AG04449 (cell line): ENCODE measurements around the gene SMAP2.
"Not testable (repeated sequence)": the region's sequence is repeated elsewhere in the genome, so short reads cannot be mapped to it uniquely, and the experiment has no call there.

Experiments used
- CTCF ChIA-PET: fragments of 350-600 bp; formaldehyde crosslinking; extraction: SDS; loops from one replicate; lab custom pipeline; 2021; ENCODE audit warnings: antibody characterized with exemption; lab: Yijun Ruan, JAX
- POLR2A ChIA-PET: fragments of 400-600, 350-600 bp; formaldehyde crosslinking; extraction: SDS; loops from one replicate; lab custom pipeline; 2020; ENCODE audit warnings: antibody characterized with exemption, inconsistent platforms; lab: Yijun Ruan, JAX
- DNase-seq: peaks from one replicate; pipeline ENCODE4 v3.0.0-alpha.2; 2010; ENCODE audit warnings: low read depth, low spot score
- H3K4me3 ChIP-seq: 2 replicates; pipeline ENCODE4 v1.5.1; 2011; ENCODE audit warnings: low read depth, mild to moderate bottlenecking, control low read depth, low read length
- TF ChIP-seq, protein P1 (sequence below): IDR thresholded peaks from one replicate; pipeline ENCODE4 v1.5.1; 2011; ENCODE audit warnings: mild to moderate bottlenecking, moderate library complexity, low read length, control low read depth, inconsistent platforms; ENCODE audit not compliant: insufficient read depth; ENCODE audit errors: missing control alignments

SMAP2 gene

DNA sequence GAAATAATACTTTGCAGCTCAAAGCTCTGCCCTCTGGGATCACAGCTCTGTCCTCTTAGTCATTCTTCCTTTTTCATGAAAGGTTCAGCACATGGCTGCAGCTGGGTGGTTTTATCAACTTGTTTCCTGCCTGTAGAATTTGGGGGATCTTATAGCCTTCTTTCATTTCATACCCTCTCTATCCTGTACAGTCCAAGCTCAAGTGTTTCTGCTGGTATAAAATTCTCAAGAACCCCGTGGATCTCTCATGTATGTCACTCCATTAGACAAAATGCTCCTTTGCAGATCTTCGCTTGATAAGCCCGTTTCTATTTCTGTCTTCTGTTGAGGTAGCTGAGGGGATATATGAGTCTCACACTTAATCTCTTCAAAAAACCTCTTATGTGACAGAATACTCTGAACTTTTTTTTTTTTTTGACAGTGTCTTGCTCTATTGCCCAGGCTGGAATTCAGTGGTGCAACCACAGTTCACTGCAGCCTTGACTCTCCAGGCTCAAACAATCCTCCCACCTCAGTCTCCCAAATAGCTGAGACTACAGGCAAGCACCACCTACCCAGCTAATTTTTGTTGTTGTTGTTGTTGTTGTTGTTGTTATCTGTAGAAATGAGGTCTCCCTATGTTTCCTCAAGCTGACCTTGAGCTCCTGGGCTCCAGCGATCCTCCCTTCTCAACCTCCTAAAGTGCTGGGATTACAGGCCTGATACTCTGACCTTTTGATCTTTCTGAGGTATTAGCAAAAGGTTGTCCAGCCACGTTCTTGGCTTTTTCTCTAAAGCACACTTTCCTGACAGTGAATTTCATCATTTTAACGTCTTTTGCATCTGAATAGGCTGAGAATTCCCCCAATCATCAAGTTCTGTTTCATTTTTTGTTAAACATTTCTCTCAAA lies 31.8 kb upstream of the SMAP2 start:
- no peak overlapping the region for H3K4me3 ChIP-seq
- ChIA-PET POLR2A (no interaction called here), CTCF (interaction anchor here (0.7 to 10.3 kb wide), 14 partner anchors 8 to 257 kb away, joined by 3 to 433 read pairs (median 6); partner anchors contain the start of gene COL9A2)
- TF ChIP-seq, protein P1, sequence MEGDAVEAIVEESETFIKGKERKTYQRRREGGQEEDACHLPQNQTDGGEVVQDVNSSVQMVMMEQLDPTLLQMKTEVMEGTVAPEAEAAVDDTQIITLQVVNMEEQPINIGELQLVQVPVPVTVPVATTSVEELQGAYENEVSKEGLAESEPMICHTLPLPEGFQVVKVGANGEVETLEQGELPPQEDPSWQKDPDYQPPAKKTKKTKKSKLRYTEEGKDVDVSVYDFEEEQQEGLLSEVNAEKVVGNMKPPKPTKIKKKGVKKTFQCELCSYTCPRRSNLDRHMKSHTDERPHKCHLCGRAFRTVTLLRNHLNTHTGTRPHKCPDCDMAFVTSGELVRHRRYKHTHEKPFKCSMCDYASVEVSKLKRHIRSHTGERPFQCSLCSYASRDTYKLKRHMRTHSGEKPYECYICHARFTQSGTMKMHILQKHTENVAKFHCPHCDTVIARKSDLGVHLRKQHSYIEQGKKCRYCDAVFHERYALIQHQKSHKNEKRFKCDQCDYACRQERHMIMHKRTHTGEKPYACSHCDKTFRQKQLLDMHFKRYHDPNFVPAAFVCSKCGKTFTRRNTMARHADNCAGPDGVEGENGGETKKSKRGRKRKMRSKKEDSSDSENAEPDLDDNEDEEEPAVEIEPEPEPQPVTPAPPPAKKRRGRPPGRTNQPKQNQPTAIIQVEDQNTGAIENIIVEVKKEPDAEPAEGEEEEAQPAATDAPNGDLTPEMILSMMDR = no peak
- DNase-seq = no peak

DNA sequence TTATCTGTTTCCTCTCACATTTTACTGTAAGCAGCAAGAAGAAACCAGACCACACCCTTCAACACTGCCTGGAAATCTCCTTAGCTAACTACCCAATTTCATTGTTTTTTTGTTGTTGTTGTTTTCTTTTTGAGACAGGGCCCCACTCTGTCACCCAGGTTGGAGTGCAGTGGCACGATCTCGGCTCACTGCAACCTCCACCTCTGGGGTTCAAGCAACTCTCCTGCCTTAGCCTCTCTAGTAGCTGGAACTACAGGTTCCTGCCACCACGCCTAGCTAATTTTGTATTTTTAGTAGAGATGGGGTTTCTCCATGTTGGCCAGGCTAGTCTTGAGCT lies 31.2 kb upstream of the SMAP2 start:
- DNase-seq, H3K4me3 ChIP-seq, POLR2A ChIA-PET: not testable (repeated sequence)
- CTCF ChIA-PET = interaction anchor here (0.8 to 10.3 kb wide), 7 partner anchors 25 to 257 kb away, joined by 3 to 433 read pairs (median 10); partner anchors contain the start of gene COL9A2

DNA sequence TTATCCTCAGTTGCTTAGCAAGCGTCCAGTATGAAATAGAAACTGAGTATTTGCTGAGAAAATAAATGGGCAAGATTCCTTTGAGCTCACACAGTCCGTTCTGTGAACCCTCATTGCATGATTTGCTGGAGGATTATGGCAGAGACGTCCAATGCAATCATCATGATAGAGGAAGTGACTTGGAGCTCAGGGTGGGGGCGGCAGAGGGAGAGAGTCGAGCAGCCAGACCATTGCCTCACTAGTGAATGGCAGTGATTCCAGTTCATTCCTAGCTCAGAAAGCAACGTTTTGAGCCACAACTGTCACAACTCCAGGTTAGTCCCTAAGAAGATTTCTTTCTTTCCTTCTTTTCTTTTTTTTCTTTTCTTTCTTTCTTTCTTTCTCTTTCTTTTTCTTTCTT lies 28.9 kb upstream of the SMAP2 start:
- H3K4me3 ChIP-seq = no peak overlapping the region
- DNase-seq = no peak
- ChIA-PET CTCF (interaction anchor here (0.9 to 5.8 kb wide), 11 partner anchors 8 to 260 kb away, joined by 3 to 31 read pairs (median 4); no protein-coding TSS in a partner anchor), POLR2A (no interaction called here)
- TF ChIP-seq, protein P1 = no peak

DNA sequence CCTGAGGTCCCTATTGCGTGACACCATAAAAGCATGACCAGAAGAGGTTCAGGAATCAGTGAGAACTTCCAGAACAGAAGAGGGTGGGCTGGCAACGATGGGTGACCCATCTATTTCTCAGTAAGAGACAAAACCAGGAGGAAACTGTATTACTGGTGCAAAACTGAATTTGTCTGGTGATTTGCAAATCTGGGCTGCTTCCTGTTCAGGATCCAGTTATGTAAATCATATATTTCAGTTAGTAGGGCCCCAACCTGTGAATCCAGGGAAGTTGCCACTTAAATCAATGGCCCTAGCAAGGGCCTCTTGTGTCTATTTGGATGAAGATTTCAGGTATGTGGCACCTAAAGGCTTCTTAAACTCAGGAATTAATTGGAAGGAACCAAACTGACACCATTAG lies 23.1 kb upstream of the SMAP2 start:
- ChIA-PET CTCF (interaction anchor here (5.0 kb wide), 1 partner anchor 13 kb away, joined by 49 read pairs; no protein-coding TSS in a partner anchor), POLR2A (no interaction called here)
- TF ChIP-seq, protein P1 = no peak
- no peak overlapping the region for H3K4me3 ChIP-seq
- DNase-seq = no peak

DNA sequence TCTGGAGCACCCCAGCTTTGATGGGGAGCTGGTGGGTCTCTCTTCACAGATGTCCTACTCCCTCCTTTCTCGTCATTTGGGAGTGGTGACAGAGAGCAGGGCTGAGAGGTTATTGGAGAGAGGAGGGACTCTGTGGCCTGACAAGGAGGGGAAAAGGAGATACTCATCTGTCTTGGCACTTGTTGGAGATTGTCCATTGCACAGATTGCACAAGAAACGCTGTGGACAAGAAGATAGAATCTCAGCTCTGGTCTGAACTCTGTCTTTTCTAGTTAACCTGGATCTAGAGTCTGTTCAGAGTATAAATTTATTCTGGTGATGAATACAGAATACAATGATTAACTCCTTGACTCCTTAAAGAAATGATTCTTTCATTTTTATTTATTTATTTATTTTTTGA lies 22.4 kb upstream of the SMAP2 start:
- ChIA-PET POLR2A (no interaction called here), CTCF (interaction anchor here (1.0 to 2.0 kb wide), 4 partner anchors 13 to 272 kb away, joined by 3 to 17 read pairs (median 5); no protein-coding TSS in a partner anchor)
- TF ChIP-seq, protein P1 = no peak
- no peak overlapping the region for H3K4me3 ChIP-seq
- DNase-seq = no peak

DNA sequence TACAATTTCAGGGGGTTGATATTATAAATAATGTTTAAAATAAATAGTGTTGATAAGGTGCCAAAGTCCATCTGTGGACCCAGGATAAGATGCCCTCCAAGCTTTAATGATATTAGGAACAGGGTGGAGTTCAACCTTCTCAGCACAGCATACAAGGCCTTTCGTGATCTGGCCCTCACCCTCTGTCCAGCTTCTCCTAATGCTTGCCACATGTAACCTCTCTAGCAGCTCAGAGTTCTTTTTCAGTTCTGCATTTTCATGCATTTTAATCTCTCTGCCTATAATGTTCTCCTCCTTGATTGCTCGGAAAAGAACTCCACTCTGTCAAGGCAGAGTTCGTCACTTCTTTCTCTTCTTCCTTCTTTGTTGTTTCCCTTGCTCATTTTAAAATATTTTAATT lies 21.4 kb upstream of the SMAP2 start:
- H3K4me3 ChIP-seq = no peak overlapping the region
- ChIA-PET CTCF (interaction anchor here (1.0 to 2.0 kb wide), 5 partner anchors 14 to 273 kb away, joined by 3 to 17 read pairs (median 3); no protein-coding TSS in a partner anchor), POLR2A (no interaction called here)
- TF ChIP-seq, protein P1 = no peak
- DNase-seq = no peak
